A673 (cell line): Measurements from ENCODE around the gene MT4.

Experiments used
- CTCF ChIP-seq: fragments of 300-800, 200-600 bp; sonication (generic); conservative IDR thresholded peaks from 2 replicates; pipeline ENCODE4 v1.5.1; 2017; ENCODE audit warnings: low read depth, mild to moderate bottlenecking, antibody characterized with exemption, low read length, moderate library complexity, mixed read lengths
- EZH2 ChIP-seq: fragments of 200-600 bp; sonication (generic); IDR thresholded peaks from 2 replicates; pipeline ENCODE4 v1.6.1; 2017; ENCODE audit warnings: borderline replicate concordance, low read depth, mild to moderate bottlenecking, mixed read lengths, antibody characterized with exemption, low read length; ENCODE audit not compliant: poor library complexity, severe bottlenecking

- TF ChIP-seq CTCF (peak; percentile 26; the same call in 1 of the 2 replicates), EZH2 (no peak)
These were observed 32.2 kb upstream of the MT4 start for GRCh38 chr16:56532714-56533113.
